RWPE1 (cell line): ENCODE data around the gene CPA1.

Experiments
- CTCF ChIA-PET: fragments of 350-600 bp; sonication (Branson Sonifier 250); formaldehyde crosslinking; extraction: SDS; loops from one replicate; lab custom pipeline; 2021; lab: Yijun Ruan, JAX
- POLR2A ChIA-PET: fragments of 400-600 bp; formaldehyde crosslinking; extraction: SDS; loops from one replicate; lab custom pipeline; 2020; ENCODE audit warnings: antibody characterized with exemption; ENCODE audit not compliant: low non-redundant PET; lab: Yijun Ruan, JAX
- DNase-seq: peaks from one replicate; pipeline ENCODE4 v3.0.0; 2012; ENCODE audit warnings: low spot score
- H3K27ac ChIP-seq: fragments of 450-650 bp; 2 replicates; pipeline ENCODE4 v1.5.1; 2017
- CTCF ChIP-seq: fragments of 450-650 bp; conservative IDR thresholded peaks from 2 replicates; pipeline ENCODE4 v1.5.1; 2017; ENCODE audit warnings: low read depth, mild to moderate bottlenecking

CPA1 gene

GRCh38 chr7:130409712-130410072 lies 29.4 kb downstream of the CPA1 start:
- no peak for DNase-seq
- ChIA-PET CTCF (no interaction called here), POLR2A (no interaction called here)
- no peak overlapping the region for H3K27ac ChIP-seq
- TF ChIP-seq CTCF = no peak

GRCh38 chr7:130410868-130411541 lies 30.7 kb downstream of the CPA1 start:
- ChIA-PET POLR2A (no interaction called here), CTCF (no interaction called here)
- no peak overlapping the region for H3K27ac ChIP-seq
- no peak for DNase-seq
- TF ChIP-seq CTCF = no peak

- CTCF ChIA-PET = no interaction called here
- POLR2A ChIA-PET = no interaction called here
These were observed 32.9 kb downstream of the CPA1 start for GRCh38 chr7:130413201-130413600.

GRCh38 chr7:130415006-130415405 lies 34.7 kb downstream of the CPA1 start:
- POLR2A ChIA-PET = no interaction called here
- CTCF ChIA-PET = no interaction called here
- H3K27ac ChIP-seq = no peak overlapping the region
- no peak for TF ChIP-seq CTCF
- DNase-seq = no peak

More at GRCh38 chr7:130413201-130413600, 32.9 kb downstream of the CPA1 start:
- no peak for TF ChIP-seq CTCF
- DNase-seq = no peak
- no peak overlapping the region for H3K27ac ChIP-seq

- no peak for DNase-seq
- H3K27ac ChIP-seq = no peak overlapping the region
- ChIA-PET POLR2A (no interaction called here), CTCF (interaction anchor here (0.6 kb wide), 1 partner anchor 234 kb away, joined by 3 read pairs; no protein-coding TSS in a partner anchor)
- TF ChIP-seq CTCF = no peak
These were observed 36.9 kb downstream of the CPA1 start for GRCh38 chr7:130417213-130417612.

- ChIA-PET POLR2A (no interaction called here), CTCF (no interaction called here)
- DNase-seq = peak; percentile 62
- TF ChIP-seq CTCF = no peak
- no peak overlapping the region; the same call in 1 of the 2 replicates for H3K27ac ChIP-seq
These were observed 38.0 kb downstream of the CPA1 start for GRCh38 chr7:130418306-130418705.
